Neural progenitor cell (in vitro differentiated cells): Measurements from ENCODE around the gene HEPACAM. TPM values are rescaled to one million over a fixed set of nuclear protein-coding genes. Genes with fewer than 3 reads are reported as not detected.

Experiments used
- DNase-seq: peaks from one replicate; pipeline ENCODE4 v3.0.0-alpha.2; 2016; ENCODE audit warnings: low spot score
- H2AFZ ChIP-seq: fragments of 200-600 bp; sonication (generic); replicated peaks from 2 replicates; pipeline ENCODE4 v1.6.1; 2016; ENCODE audit warnings: antibody characterized with exemption
- H3F3A ChIP-seq: fragments of 200-600 bp; sonication (generic); 2 replicates; pipeline ENCODE4 v1.6.1; 2016; ENCODE audit warnings: antibody characterized with exemption, low read depth
- H3K27ac ChIP-seq: fragments of 200-600 bp; sonication (generic); 2 replicates; pipeline ENCODE4 v1.5.1; 2016; ENCODE audit warnings: mild to moderate bottlenecking
- H3K27me3 ChIP-seq: fragments of 200-600 bp; sonication (generic); 2 replicates; pipeline ENCODE4 v1.6.1; 2016; ENCODE audit warnings: mild to moderate bottlenecking, moderate library complexity
- H3K36me3 ChIP-seq: fragments of 200-600 bp; sonication (generic); 2 replicates; pipeline ENCODE4 v1.5.1; 2016
- H3K4me1 ChIP-seq: fragments of 200-600 bp; sonication (generic); 2 replicates; pipeline ENCODE4 v1.6.1; 2016; ENCODE audit warnings: mixed run types
- H3K4me2 ChIP-seq: fragments of 200-600 bp; sonication (generic); 2 replicates; pipeline ENCODE4 v1.6.1; 2016
- H3K4me3 ChIP-seq: fragments of 200-600 bp; sonication (generic); 2 replicates; pipeline ENCODE4 v1.5.1; 2016
- H3K79me2 ChIP-seq: fragments of 200-600 bp; sonication (generic); 2 replicates; pipeline ENCODE4 v1.6.1; 2016; ENCODE audit warnings: low read depth
- H3K9ac ChIP-seq: fragments of 200-600 bp; sonication (generic); 2 replicates; pipeline ENCODE4 v1.6.1; 2016
- H3K9me3 ChIP-seq: fragments of 200-600 bp; sonication (generic); 2 replicates; pipeline ENCODE4 v1.5.1; 2016; ENCODE audit warnings: low read depth
- H4K20me1 ChIP-seq: fragments of 200-600 bp; sonication (generic); 2 replicates; pipeline ENCODE4 v1.6.1; 2016; ENCODE audit warnings: low read depth
- H3K27ac Mint-ChIP-seq: 3 replicates; pipeline ENCODE4 v1.8.0; 2021; ENCODE audit warnings: mixed read lengths
- H3K27me3 Mint-ChIP-seq: 2 replicates; pipeline ENCODE4 v1.8.0; 2022; ENCODE audit warnings: low read depth, mild to moderate bottlenecking, inconsistent platforms, moderate library complexity, mixed read lengths; ENCODE audit not compliant: insufficient read depth
- H3K36me3 Mint-ChIP-seq: 3 replicates; pipeline ENCODE4 v1.8.0; 2021; ENCODE audit warnings: mixed read lengths
- H3K4me1 Mint-ChIP-seq: 3 replicates; pipeline ENCODE4 v1.8.0; 2021; ENCODE audit warnings: mixed read lengths
- H3K4me3 Mint-ChIP-seq: 3 replicates; pipeline ENCODE4 v1.8.0; 2021; ENCODE audit warnings: mild to moderate bottlenecking, moderate library complexity, mixed read lengths
- H3K9me3 Mint-ChIP-seq: 3 replicates; pipeline ENCODE4 v1.8.0; 2020; ENCODE audit warnings: mixed read lengths
- EZH2 ChIP-seq: fragments of 200-600 bp; sonication (generic); IDR thresholded peaks from 2 replicates; pipeline ENCODE4 v1.6.1; 2017; ENCODE audit warnings: antibody characterized with exemption, mild to moderate bottlenecking, moderate library complexity
- EZH2phosphoT487 ChIP-seq: fragments of 200-600 bp; sonication (generic); IDR thresholded peaks from 2 replicates; pipeline ENCODE4 v1.6.1; 2017; ENCODE audit warnings: antibody characterized with exemption
- total RNA-seq: library from RNA; depleted of rRNA; stranded (reverse); fragments of >200 nt; gene quantifications from 2 replicates; pipeline ENCODE4 v1.2.3, GENCODE V29; 2015; ENCODE audit warnings: low replicate concordance
- TF ChIP-seq, protein P1 (sequence below): fragments of 200-600 bp; sonication (generic); IDR thresholded peaks from 2 replicates; pipeline ENCODE4 v1.5.1; 2017; ENCODE audit warnings: antibody characterized with exemption, mild to moderate bottlenecking

HEPACAM gene
- total RNA-seq, 1 donor from 2014 or later = not detected

DNA sequence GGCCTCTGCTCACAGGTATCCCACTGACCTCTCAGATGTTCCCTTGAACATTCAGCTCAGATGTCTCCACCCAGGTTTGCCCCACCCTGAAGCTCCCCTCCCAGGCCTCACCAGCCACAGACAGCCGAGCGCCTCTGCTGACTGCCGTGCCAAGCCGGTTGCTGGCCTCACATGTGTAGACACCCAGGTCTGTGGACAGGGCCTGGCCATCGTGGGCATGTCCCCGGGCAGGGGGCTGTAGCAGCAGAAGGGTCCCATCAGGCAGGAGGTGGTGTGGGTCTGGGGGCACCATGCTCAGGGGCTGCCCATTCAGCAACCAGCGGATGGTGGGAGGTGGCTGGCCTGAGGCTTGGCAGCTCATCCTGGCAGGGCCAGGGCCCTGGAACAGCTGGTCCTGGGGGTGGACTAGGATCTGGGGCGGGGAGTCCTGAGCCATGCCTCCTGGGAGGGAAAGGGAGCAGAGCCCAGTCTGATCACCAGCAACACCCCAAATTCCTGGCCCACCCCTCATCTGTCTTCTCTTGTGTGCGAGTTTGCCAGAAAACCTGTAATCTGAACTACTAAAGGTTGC is 38.9 kb downstream of the HEPACAM start:
- Histone ChIP-seq H3F3A (peaks cover 10% of the 10 kb centered on the region), H2AFZ (no peak overlapping the region), H3K4me2 (no peak overlapping the region), H3K4me3 (no peak overlapping the region), H4K20me1 (no peaks in the 10 kb centered on the region), H3K36me3 (no peaks in the 10 kb centered on the region), H3K27ac (no peak overlapping the region), H3K9ac (no peak overlapping the region), H3K79me2 (no peaks in the 10 kb centered on the region), H3K4me1 (peaks cover 18% of the 10 kb centered on the region), H3K9me3 (no peaks in the 10 kb centered on the region), H3K27me3 (peaks cover 15% of the 10 kb centered on the region)
- H3K9me3 Mint-ChIP-seq = no peaks in the 10 kb centered on the region
- no peak for TF ChIP-seq EZH2phosphoT487
- no peak for TF ChIP-seq EZH2
- TF ChIP-seq, protein P1, sequence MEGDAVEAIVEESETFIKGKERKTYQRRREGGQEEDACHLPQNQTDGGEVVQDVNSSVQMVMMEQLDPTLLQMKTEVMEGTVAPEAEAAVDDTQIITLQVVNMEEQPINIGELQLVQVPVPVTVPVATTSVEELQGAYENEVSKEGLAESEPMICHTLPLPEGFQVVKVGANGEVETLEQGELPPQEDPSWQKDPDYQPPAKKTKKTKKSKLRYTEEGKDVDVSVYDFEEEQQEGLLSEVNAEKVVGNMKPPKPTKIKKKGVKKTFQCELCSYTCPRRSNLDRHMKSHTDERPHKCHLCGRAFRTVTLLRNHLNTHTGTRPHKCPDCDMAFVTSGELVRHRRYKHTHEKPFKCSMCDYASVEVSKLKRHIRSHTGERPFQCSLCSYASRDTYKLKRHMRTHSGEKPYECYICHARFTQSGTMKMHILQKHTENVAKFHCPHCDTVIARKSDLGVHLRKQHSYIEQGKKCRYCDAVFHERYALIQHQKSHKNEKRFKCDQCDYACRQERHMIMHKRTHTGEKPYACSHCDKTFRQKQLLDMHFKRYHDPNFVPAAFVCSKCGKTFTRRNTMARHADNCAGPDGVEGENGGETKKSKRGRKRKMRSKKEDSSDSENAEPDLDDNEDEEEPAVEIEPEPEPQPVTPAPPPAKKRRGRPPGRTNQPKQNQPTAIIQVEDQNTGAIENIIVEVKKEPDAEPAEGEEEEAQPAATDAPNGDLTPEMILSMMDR = no peak
- peak overlapping the region; percentile 14 for H3K27ac Mint-ChIP-seq
- peaks cover 19% of the 10 kb centered on the region for H3K4me1 Mint-ChIP-seq
- DNase-seq = no peak
- H3K4me3 Mint-ChIP-seq = no peak overlapping the region
- H3K27me3 Mint-ChIP-seq = peaks cover 8% of the 10 kb centered on the region
- H3K36me3 Mint-ChIP-seq = no peaks in the 10 kb centered on the region

DNA sequence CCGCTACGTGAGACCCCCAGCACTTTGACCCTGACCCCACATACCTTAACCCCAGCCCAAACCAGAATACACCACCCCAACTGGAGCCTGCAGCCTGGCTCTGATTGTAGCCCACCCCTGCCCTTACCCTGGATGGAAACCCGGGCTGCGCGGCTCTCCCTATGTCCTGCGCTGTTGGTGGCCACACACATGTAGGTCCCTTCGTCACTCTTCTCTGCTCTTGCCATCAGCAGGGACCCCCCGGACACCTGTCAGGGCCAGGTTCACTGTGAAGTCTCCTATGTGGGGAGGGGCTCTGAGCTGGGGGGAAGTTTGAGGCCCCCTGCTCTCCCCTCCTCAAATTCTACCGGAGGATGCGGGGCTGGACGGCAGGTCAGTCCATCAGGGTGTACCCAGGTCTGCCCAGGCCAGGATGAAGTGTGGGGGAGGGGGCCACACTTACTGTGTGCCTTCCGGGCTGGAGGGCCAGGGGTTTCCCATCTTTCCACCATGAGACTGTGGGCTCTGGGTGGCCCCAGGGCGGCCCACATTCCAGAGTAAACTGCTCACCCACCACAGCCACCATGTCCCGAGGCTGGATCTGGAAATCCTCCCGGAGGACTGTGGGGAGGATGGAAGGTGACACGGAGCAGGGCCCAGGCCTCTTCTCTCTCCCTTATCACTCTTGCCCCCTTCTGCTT is 39.6 kb downstream of the HEPACAM start:
- Histone ChIP-seq H3K4me1 (peaks cover 20% of the 10 kb centered on the region), H3K9ac (no peak overlapping the region), H4K20me1 (no peaks in the 10 kb centered on the region), H3K4me2 (no peak overlapping the region), H3K4me3 (no peak overlapping the region), H2AFZ (no peak overlapping the region), H3K9me3 (no peaks in the 10 kb centered on the region), H3K27ac (no peak overlapping the region), H3K36me3 (no peaks in the 10 kb centered on the region), H3F3A (peaks cover 10% of the 10 kb centered on the region), H3K79me2 (no peaks in the 10 kb centered on the region), H3K27me3 (peaks cover 9% of the 10 kb centered on the region)
- TF ChIP-seq EZH2 (no peak), EZH2phosphoT487 (no peak)
- TF ChIP-seq, protein P1 = no peak
- no peak overlapping the region for H3K4me3 Mint-ChIP-seq
- DNase-seq = no peak
- no peaks in the 10 kb centered on the region for H3K36me3 Mint-ChIP-seq
- H3K27ac Mint-ChIP-seq = peak overlapping the region; percentile 50
- no peaks in the 10 kb centered on the region for H3K9me3 Mint-ChIP-seq
- H3K4me1 Mint-ChIP-seq = peaks cover 19% of the 10 kb centered on the region
- H3K27me3 Mint-ChIP-seq = peaks cover 8% of the 10 kb centered on the region

DNA sequence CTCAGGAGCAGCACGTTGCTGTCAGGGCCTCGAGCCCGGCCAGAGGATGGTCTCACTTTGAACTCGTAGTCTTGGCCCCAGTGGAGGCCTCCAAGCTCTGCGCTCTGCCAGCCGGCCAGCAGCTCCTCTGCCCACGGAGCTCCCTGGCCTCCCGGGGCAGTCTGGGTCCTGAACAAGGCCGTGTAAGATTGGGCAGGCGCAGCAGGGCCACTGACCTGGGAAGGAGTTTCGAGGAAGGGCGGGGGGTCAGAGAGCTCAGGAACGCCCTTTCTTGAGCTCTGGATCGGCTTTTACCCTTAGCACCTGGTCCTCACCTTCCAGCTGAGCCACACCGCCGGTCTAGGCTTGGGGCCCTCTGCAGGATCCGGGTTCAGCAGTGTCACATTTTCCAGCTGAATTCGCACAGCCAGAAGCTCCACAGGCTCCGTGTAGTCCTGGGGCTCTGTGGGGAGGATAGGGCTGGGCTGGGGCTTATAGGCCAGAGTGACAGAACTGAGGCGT is 40.3 kb downstream of the HEPACAM start:
- no peak for DNase-seq

More for the DNA sequence above, 40.3 kb downstream of the HEPACAM start:
- Histone ChIP-seq H2AFZ (no peak overlapping the region), H3K4me1 (peaks cover 24% of the 10 kb centered on the region), H3K9ac (no peak overlapping the region), H3K36me3 (no peaks in the 10 kb centered on the region), H4K20me1 (no peaks in the 10 kb centered on the region), H3F3A (peaks cover 10% of the 10 kb centered on the region), H3K9me3 (no peaks in the 10 kb centered on the region), H3K79me2 (no peaks in the 10 kb centered on the region), H3K27ac (no peak overlapping the region), H3K4me3 (no peak overlapping the region), H3K27me3 (peaks cover 4% of the 10 kb centered on the region), H3K4me2 (no peak overlapping the region)
- no peak for TF ChIP-seq EZH2
- TF ChIP-seq, protein P1 = no peak
- Mint-ChIP-seq H3K4me3 (no peak overlapping the region), H3K9me3 (no peaks in the 10 kb centered on the region), H3K4me1 (peaks cover 19% of the 10 kb centered on the region), H3K27me3 (peaks cover 8% of the 10 kb centered on the region), H3K36me3 (no peaks in the 10 kb centered on the region), H3K27ac (no peak overlapping the region)
